NB4 (cell line): ENCODE data around the gene RAPGEF5.
"Not testable (repeated sequence)": the region's sequence is repeated elsewhere in the genome, so short reads cannot be mapped to it uniquely, and the experiment has no call there.

Experiments used
- DNase-seq: peaks from one replicate; pipeline ENCODE4 v3.0.0; 2010; ENCODE audit warnings: low read depth
- H3K4me3 ChIP-seq: one replicate; pipeline ENCODE4 v1.5.1; 2011; ENCODE audit warnings: mild to moderate bottlenecking, low read depth, low read length, moderate library complexity
- MYC ChIP-seq: IDR thresholded peaks from 2 replicates; pipeline ENCODE4 v1.6.1; 2011; ENCODE audit warnings: low read depth, low read length
- POLR2A ChIP-seq: IDR thresholded peaks from 2 replicates; pipeline ENCODE4 v1.6.1; 2011; ENCODE audit warnings: mild to moderate bottlenecking; ENCODE audit not compliant: insufficient read length; ENCODE audit errors: extremely low read depth
- TF ChIP-seq, protein P1 (sequence below): IDR thresholded peaks from one replicate; pipeline ENCODE4 v1.5.1; 2012; ENCODE audit warnings: low read depth, low read length
- TF ChIP-seq, protein P2 (sequence below): IDR thresholded peaks from 2 replicates; pipeline ENCODE4 v1.6.1; 2011; ENCODE audit warnings: low read depth, low read length

The RAPGEF5 gene

DNA sequence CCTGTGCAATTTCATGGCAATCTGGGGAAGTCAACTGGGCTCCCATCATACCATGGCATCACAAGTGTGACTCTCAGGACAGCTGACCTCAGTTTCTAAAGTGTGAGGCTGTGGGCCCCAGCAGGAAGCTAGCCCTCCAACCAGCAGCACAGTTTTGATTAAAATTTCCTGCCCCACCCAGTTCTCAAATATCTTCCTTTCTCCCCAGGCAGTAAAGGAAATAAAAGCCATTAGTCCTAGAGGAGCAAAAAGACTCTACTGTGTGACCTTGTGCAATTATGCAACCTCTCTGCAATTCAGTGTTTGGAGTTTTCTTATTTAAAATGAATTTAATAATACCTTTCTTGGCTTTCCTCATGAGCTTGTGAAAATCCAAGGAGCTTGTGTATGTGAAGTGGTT, 268.1 kb downstream of the RAPGEF5 start:
- DNase-seq, result no peak
- H3K4me3 ChIP-seq, result no peak overlapping the region
- TF ChIP-seq, protein P1, sequence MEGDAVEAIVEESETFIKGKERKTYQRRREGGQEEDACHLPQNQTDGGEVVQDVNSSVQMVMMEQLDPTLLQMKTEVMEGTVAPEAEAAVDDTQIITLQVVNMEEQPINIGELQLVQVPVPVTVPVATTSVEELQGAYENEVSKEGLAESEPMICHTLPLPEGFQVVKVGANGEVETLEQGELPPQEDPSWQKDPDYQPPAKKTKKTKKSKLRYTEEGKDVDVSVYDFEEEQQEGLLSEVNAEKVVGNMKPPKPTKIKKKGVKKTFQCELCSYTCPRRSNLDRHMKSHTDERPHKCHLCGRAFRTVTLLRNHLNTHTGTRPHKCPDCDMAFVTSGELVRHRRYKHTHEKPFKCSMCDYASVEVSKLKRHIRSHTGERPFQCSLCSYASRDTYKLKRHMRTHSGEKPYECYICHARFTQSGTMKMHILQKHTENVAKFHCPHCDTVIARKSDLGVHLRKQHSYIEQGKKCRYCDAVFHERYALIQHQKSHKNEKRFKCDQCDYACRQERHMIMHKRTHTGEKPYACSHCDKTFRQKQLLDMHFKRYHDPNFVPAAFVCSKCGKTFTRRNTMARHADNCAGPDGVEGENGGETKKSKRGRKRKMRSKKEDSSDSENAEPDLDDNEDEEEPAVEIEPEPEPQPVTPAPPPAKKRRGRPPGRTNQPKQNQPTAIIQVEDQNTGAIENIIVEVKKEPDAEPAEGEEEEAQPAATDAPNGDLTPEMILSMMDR, result no peak
- no peak for TF ChIP-seq MYC
- TF ChIP-seq POLR2A, result no peak
- TF ChIP-seq, protein P2, sequence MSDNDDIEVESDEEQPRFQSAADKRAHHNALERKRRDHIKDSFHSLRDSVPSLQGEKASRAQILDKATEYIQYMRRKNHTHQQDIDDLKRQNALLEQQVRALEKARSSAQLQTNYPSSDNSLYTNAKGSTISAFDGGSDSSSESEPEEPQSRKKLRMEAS, result no peak

DNA sequence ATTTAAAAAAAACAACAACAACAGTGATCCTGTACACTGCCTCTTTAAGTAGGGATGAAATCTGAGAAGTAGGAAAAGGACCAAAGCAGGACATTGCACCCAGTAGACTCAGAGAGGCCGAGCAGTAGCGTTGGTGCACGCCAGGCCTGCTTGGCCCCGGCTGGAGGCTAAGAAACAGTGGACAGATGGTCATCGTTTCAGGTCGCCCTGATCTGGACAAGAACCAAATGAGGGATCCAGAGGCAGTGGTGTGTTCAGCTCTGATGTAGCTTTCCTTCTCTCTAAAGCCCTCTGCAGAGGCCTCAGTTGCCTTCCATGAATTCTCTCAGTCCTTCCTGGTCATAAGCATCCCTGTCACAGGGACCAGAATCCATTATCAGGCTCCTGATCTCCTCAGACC, 269.1 kb downstream of the RAPGEF5 start:
- no peak for DNase-seq
- H3K4me3 ChIP-seq, result no peak overlapping the region
- TF ChIP-seq, protein P2, result no peak
- TF ChIP-seq, protein P1, result no peak
- TF ChIP-seq POLR2A (no peak), MYC (no peak)

DNA sequence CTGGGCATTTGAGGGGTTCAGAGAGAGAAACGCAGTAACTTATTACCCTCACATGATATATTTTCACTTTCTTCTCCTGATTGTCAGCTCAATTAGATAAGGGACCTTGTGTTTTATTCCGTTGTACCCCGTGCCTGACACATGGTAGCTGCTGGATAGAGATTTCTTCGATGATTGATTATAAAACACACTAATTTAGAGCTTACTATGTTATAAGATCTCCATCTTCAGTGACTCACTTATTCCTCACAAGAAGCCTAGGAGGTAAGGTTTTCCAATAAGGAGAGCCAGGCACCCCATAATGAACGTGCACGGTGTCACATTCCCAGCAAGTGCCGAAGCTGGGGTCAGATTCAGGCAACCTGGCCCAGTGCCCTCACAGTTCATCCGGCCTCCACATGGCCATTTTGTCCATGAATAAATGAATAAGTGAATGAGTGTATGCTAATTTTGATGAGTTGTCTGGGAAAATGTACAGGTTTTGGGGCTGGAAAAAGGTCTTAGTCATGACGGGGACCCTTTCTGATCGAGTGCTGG, 273.2 kb downstream of the RAPGEF5 start:
- H3K4me3 ChIP-seq, result peak overlapping the region; percentile 29
- no peak for DNase-seq
- TF ChIP-seq MYC, result no peak
- TF ChIP-seq, protein P2, result no peak
- TF ChIP-seq, protein P1, result no peak
- TF ChIP-seq POLR2A, result no peak

DNA sequence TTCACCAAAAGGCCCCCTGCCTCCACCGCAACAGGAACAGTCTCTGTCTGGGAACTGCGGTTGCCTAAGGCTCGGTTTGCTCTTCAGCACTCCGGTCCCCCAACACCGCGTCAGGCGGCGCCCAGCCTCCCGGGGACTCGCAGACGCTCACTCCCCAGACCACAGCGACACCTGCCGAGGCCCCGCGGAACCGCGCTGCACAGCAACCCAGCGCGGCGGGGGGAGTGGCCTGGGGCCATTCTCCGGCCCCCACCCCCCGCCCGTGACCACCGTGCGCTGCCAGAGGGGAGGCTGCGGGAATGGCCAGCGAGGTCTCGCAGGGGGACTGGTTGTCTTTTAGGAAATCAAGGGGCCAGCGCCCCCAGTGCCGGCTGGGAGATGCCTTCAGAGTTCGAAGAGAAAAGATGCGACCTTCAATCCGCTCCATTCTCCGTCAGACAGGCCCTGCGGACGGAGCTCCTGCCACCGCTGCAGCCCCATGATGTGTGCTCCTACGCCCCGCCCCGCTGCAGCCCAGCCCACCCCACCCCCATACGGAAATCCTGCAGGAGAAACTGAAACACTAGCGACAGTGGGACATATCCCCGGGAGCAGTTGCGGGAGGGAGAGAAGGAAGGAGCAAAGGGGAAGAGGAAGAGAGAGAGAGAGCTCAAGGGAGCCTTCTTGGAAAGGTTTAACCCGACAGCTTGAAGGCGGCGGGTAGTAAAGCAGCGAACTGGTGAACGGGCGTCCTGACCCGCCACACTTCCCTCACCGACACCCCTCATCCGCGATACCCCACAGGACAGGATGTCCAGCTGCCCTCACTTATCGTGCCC, 273.9 kb downstream of the RAPGEF5 start:
- peak; percentile 73 for DNase-seq
- TF ChIP-seq, protein P1, result peak; percentile 90
- TF ChIP-seq, protein P2, result no peak
- no peak for TF ChIP-seq POLR2A
- TF ChIP-seq MYC, result no peak
- peak overlapping the region; percentile 29 for H3K4me3 ChIP-seq

DNA sequence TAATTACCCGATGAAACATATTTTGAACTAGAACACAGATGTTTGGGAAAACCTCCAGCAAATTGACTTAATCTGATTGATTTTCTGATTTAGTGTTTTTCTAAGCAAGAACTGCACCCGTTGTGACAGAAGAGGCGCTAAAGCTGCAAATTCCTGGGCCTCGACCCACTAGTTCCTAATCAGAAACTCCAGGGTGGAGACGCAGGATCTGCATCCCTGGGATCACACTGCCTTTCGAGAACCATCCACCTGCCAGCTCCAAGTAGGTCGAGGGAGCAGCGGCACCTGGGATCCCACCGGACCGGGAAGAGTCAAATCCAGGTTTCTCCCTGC, 274.4 kb downstream of the RAPGEF5 start:
- no peak for TF ChIP-seq POLR2A
- TF ChIP-seq MYC, result no peak
- TF ChIP-seq, protein P1, result no peak
- TF ChIP-seq, protein P2, result no peak
- no peak for DNase-seq
- no peak overlapping the region for H3K4me3 ChIP-seq

DNA sequence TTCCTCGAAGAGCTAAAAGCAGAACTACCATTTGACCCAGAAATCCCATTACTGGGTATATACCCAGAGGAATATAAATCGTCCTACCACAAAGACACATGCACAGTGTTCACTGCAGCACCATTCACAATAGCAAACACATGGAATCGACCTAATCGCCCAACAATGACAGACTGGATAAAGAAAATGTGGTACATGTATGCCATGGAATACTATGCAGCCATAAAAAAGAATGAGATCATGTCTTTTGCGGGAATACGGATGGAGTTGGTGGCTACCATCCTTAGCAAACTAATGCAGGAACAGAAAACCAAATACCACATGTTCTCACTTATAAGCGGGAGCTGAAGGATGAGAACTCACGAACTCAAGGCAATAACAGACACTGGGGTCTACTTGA, 276.7 kb downstream of the RAPGEF5 start:
- not testable (repeated sequence) for DNase-seq, H3K4me3 ChIP-seq

DNA sequence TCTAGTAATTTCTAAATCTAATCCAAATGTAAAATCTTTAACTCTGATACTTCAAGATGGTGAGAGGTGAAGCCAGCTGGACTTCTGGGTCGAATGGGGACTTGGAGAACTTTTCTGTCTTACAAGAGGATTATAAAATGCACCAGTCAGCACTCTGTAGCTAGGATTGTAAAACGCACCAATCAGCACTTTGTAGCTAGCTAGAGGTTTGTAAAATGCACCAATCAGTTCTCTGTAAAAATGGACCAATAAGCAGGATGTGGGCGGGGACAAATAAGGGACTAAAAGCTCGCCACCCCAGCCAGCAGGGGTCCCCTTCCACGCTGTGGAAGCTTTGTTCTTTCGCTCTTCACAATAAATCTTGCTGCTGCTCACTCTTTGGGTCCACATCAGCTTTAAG, 278.1 kb downstream of the RAPGEF5 start:
- H3K4me3 ChIP-seq, DNase-seq: not testable (repeated sequence)
